Measurements from ENCODE around the gene TCF4.

The TCF4 gene

DNA sequence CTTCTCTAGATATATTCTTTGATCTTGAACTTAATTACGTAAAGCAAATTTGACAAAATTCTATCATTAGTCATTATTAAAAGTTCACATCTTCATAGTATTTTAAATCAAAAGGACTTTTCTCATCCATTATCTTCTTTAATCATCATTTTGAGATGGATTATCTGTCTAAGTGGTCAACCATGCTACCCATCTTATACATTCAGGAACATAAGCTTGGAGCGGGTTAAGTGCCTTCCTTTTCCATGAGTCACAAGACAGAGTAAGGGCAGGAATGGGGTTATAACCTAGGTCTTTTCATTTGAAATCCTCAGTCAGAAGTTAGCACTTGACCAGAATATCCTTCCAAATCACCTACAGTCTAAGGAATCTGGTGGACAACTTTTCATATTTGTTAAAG lies 297.1 kb downstream of the TCF4 start:
- DNase-seq (ENCODE audit: low read depth), result peak; percentile 8
- no peak overlapping the region for H3K4me3 ChIP-seq (ENCODE audit: low read length)
- TF ChIP-seq, protein P1, sequence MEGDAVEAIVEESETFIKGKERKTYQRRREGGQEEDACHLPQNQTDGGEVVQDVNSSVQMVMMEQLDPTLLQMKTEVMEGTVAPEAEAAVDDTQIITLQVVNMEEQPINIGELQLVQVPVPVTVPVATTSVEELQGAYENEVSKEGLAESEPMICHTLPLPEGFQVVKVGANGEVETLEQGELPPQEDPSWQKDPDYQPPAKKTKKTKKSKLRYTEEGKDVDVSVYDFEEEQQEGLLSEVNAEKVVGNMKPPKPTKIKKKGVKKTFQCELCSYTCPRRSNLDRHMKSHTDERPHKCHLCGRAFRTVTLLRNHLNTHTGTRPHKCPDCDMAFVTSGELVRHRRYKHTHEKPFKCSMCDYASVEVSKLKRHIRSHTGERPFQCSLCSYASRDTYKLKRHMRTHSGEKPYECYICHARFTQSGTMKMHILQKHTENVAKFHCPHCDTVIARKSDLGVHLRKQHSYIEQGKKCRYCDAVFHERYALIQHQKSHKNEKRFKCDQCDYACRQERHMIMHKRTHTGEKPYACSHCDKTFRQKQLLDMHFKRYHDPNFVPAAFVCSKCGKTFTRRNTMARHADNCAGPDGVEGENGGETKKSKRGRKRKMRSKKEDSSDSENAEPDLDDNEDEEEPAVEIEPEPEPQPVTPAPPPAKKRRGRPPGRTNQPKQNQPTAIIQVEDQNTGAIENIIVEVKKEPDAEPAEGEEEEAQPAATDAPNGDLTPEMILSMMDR (conservative IDR thresholded peaks at IDR 0.05; ENCODE audit: low read depth, low read length), result no peak

- DNase-seq (ENCODE audit: low read depth), result no peak
Measured at GRCh38 chr18:55289775-55290174, 298.2 kb downstream of the TCF4 start.

DNA sequence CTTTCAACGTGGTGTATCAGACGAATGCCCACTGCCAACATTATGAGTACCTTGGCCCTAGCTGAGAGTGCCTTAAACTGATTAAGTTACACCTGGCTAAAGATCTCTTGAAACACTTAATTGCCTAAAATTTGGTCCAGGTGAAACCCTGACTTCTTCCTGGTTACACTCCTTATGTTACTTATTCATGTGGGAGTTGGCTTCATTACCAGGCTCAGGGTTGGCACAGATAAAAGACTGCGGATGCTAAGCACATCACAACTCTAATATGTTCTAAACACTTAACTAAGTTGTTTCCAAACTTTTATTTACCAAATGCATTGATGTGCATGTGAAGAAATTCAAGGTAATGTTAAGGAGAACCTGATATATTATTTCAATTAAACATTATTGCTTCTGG lies 298.9 kb downstream of the TCF4 start:
- H3K4me3 ChIP-seq (ENCODE audit: low read length), result no peak overlapping the region
- TF ChIP-seq, protein P1 (conservative IDR thresholded peaks at IDR 0.05; ENCODE audit: low read depth, low read length), result no peak
- DNase-seq (ENCODE audit: low read depth), result no peak

More at GRCh38 chr18:55289775-55290174, 298.2 kb downstream of the TCF4 start:
- TF ChIP-seq, protein P1 (conservative IDR thresholded peaks at IDR 0.05; ENCODE audit: low read depth, low read length), result no peak
- no peak overlapping the region for H3K4me3 ChIP-seq (ENCODE audit: low read length)

DNA sequence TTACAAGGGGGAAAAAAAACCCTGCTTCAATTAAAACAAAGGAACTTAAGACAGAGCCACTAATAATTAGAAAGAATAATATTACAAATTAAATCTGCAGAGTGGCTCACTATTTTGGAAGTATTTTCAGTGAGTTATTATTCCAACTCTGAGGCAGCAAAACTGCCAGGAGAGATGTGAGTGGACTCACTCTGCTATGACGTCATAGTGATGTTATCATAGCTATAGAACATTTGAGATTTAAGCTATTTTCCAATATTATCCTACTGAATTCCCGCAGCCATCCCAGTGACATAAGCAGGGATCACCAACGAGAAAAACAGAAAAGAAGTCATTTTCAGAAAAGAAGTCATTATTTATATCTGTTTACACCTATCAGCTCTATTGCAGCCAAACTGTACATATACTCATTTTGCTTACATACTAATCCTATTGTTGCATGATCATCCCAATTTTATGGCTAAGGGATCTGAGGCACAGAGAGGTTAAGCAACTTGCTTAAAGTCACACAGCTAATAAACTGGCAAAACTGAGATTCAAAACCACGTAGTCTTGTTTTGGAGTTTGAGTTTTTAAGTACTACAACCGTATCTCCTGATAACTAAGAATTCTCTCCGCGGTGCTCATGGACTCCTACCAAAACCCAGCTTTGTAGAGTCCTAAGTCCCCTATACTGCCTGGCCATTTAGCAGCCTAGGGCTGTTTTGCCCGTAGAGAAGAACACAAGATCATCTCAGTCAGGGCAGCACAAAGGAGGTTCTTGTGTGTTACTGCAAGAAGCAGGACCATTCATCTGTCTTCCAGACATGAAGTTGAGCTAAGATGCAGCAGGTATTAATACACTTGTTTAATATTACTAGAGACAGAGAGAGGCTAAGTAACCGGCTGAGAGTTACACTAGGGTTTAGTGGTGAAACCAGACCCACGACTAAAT lies 299.8 kb downstream of the TCF4 start:
- no peak overlapping the region for H3K4me3 ChIP-seq (ENCODE audit: low read length)
- no peak for DNase-seq (ENCODE audit: low read depth)
- TF ChIP-seq, protein P1 (conservative IDR thresholded peaks at IDR 0.05; ENCODE audit: low read depth, low read length), result no peak

DNA sequence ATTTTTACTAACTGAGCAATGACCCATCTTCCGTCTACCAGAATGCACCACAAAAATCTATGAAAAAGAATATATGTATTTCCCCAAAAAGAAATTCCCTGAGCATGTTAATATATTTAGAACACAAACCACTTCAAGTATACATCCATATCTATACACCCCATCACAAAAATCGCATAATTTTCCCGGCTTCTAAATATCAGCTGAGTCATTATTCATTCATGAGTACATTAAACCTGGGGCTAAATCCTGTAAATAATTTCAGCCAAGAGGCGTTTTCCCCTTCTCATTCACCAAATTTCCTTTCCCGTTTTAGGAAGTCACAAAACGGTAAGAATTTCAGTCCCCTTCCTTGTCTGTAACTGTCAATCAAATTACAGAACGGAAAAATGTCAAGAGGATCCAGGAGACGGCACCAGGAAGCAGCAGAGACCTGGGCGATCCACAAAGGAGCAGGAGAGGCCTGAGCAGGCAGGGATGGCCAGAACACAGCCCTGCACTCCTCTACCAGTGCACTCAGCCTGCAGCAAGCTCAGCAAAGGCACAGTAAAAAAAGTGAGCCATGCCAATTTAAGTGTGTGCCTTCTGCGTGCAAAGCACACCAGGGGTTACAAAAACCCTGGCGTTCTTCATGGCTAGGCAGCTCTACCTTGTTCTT lies 300.7 kb downstream of the TCF4 start:
- no peak for DNase-seq (ENCODE audit: low read depth)
- TF ChIP-seq, protein P1 (conservative IDR thresholded peaks at IDR 0.05; ENCODE audit: low read depth, low read length), result no peak
- no peak overlapping the region for H3K4me3 ChIP-seq (ENCODE audit: low read length)

DNA sequence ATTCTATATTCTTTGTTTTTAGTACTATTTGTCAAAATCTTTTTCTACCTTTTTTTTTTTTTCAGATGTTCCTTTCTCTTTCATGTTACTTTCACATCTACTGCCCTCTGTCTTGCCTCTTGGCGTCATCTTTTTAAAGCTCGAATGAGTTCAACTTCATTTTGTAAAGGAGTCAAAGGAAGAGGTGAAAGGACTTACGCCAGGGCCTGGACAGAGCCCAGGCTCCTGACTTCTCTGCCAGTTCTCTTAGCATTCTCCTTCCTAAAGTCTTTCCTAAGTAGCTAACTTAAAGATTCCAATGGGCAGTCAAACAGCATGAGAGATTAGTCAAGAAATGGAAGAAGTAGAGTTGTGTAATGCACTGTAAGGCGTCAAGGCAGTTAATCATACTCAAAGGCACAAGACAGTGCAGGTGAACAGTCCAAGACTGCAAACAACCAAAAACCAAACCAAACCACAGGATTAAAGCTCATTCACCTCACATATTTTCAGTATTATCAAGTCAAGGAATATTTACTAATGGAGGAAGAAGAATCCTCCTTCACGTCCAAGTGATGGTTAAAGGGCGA lies 301.7 kb downstream of the TCF4 start:
- TF ChIP-seq, protein P1 (conservative IDR thresholded peaks at IDR 0.05; ENCODE audit: low read depth, low read length), result no peak
- DNase-seq (ENCODE audit: low read depth), result no peak
- no peak overlapping the region for H3K4me3 ChIP-seq (ENCODE audit: low read length)
